Inferior parietal cortex (tissue), 1 donor: Measurements from ENCODE around the gene ZNF330.
A peak's percentile ranks its signal among the peaks of the same experiment; 100 is the strongest.
"Not testable (repeated sequence)": the region's sequence is repeated elsewhere in the genome, so short reads cannot be mapped to it uniquely, and the experiment has no call there.

Source experiments
- DNase-seq: peaks from one replicate; pipeline ENCODE4 v3.0.0-alpha.2; 2016; ENCODE audit errors: extremely low spot score

Gene ZNF330

DNA sequence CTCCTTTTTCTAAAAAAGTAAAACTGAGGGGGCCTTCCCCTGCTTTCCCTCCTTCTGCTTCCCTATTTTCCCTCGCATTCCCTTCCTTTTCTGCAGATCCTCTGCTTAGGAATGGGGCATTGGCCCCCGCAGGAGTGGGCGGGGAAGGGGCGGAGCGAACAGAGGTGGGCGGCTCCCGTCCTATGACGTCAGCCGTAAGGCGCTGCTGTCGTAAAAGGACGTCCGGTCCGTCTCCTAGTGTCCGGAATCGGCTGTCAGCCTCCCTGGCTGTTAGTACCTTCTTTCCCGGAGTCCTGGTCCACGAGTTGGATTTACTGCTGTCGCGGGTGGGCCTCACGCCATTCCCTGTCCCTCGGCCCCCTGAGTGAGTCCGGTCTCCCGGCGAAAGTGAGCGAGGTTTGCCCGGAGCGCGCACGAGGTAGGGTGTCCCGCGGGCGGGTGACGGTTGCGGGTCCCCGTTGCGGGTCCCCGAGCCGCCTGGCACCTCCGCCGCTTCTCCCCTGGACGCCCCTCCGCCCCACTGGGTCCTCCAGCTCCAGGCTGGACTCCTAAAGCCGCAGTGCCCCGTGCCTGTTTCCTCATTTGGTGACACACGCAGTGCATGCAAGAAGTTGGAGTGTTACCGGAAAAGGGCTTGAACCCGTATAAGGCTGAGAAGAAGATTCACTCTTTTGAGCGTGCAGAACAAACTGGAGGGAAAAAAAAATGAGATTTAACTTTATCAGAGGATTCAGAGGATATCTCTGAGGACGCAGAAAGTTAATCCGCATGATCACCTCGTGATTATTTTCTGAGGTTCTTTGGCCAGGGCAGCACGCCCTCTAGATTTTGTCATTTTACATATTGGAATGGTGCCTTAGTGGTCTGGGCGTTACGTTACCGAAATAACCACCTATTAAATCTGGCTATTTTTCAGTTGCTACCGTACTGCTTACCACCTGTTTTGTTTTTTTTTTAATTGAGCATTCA is at the start of gene ZNF330:
TSS of gene ZNF330 (plus strand) at position 205 of the 969 bp plus-strand sequence. CDS start 1,477 bp downstream, outside the sequence.
- DNase-seq, result peak; percentile 97

GRCh38 chr4:141174457-141174856 is 46.2 kb upstream of the ZNF330 start:
- no peak for DNase-seq

DNA sequence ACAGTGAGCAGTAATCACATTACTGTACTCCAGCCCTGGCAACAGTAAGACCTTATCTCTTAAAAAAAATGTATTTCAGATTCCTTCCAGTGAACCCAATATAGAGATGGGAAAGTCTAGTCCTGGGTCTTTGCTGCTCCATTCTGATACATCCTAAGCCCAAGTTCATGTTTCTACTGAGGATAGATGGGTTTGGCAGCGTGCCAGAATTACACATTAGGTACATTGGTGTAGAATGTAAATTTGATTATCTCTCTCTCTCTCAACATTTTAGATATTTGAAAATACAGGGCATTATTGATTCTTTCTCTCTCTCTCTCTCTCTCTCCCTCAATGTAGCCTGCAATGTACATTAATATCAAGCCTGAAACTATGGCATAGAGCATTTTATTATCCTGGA is 43.5 kb upstream of the ZNF330 start:
- DNase-seq, result no peak

- DNase-seq, result no peak
Observed at GRCh38 chr4:141179474-141180373, 41.0 kb upstream of the ZNF330 start.

- DNase-seq, result no peak
Observed at GRCh38 chr4:141180991-141181761, 39.5 kb upstream of the ZNF330 start.

DNA sequence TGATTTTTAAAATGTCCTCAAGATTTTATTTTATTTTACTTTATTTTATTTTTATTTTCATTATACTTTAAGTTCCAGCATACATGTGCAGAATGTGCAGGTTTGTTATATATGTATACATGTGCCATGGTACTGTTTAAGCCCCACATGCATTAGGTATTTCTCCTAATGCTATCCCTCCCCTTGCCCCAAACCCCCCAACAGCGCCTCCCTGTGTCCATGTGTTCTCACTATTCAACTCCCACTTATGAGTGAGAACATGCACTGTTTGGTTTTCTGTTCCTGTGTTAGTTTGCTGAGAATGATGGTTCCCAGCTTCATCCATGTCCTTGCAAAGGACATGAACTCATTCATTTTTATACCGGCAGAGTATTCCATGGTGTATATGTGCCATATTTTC is 37.2 kb upstream of the ZNF330 start:
- not testable (repeated sequence) for DNase-seq

- DNase-seq, result no peak
Observed at GRCh38 chr4:141192564-141192963, 28.1 kb upstream of the ZNF330 start.

DNA sequence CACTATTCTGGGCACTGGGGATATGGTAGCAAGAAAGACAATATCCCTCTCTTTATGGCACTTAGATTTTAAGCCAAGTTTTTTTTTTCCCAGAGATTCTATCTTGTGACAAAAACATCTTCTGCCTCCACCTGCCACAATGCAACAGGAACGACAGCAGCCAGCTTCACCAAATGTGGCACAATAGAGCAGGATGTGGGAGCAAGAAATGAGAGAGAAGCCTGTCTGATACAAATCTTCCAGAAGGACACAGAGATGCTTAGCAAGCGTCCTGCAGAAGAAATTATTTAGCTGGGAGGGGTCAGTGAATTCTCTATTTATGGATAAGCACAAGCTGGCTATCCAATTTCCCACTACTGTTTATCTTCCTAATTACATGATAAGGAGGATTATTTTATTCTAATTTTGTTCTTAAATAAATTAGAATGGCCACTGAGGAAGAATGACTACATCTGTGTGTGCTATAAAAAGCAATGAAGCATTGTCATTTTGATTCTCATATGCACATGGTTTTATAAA is 27.1 kb upstream of the ZNF330 start:
- DNase-seq, result no peak

DNA sequence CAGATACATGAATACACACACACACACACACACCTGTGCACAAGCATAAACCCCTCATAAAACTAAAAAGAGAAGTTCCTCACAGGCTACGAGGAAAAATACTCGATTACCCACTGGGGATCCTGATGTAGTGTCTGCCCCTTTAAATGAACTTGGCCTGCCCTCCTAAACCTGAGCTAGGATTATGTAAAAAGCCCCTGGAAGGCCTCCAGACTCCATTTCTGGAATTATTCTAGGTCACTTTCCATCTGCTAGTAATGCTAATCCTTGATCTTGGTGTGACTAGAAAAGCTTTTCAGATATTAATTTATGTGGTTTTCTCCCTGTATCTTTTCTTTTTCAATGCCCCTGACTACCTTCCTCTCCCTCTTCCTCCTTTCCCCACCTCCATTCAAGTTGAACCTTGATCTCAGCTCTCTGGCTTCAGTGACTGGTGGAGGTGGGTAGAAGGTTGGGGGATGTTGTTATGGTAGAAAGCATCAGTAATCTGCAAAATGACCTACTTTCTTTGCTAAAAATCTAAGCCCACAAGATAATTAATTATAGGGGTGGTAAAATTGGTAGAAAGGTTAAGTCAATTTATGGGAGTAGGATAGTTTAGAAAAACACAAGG is 25.5 kb upstream of the ZNF330 start:
- DNase-seq, result no peak

GRCh38 chr4:141196227-141196933 is 24.3 kb upstream of the ZNF330 start:
- DNase-seq, result no peak

GRCh38 chr4:141207961-141208360 is 12.7 kb upstream of the ZNF330 start:
- no peak for DNase-seq

- DNase-seq, result no peak
Observed at GRCh38 chr4:141210168-141210567, 10.5 kb upstream of the ZNF330 start.

DNA sequence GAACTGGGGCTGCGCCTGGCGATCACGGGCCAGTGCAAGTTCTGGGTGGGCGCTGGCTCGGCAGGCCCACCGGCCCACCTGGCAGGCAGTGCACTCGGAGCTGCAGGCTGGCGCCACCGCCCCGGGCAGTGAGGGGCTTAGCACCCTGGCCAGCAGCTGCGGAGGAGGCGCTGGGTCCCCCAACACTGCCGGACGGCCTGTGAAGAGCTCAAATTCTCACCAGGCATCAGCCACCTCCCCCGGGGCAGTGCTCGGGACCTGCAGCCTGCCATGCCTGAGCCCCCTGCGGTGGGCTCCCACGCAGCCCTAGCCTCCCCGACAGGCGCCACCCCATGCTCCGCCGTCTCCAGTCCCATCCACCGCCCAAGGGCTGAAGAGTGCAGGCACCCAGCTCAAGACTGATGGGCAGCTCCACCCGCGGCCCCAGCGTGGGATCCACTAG is 7.1 kb upstream of the ZNF330 start:
- no peak for DNase-seq

DNA sequence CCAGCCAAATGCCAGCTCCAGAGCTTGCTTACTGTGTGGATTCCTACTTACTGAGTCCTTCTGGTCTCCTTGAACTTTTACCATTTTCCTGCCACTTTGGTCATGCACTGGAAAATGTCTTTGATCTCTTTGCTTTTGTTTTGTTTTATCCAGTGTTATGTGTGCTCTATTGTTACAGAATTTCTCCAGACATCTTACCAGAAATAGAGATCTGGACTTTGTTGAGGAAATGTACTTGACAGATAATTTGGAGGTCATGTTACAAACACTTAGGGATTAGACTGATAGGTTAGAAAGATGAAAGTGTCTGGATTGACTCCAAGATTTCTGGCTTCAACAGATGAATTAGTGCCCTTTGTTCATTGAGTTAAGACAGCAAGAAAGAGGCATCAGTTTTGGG is 5.7 kb upstream of the ZNF330 start:
- DNase-seq, result no peak

DNA sequence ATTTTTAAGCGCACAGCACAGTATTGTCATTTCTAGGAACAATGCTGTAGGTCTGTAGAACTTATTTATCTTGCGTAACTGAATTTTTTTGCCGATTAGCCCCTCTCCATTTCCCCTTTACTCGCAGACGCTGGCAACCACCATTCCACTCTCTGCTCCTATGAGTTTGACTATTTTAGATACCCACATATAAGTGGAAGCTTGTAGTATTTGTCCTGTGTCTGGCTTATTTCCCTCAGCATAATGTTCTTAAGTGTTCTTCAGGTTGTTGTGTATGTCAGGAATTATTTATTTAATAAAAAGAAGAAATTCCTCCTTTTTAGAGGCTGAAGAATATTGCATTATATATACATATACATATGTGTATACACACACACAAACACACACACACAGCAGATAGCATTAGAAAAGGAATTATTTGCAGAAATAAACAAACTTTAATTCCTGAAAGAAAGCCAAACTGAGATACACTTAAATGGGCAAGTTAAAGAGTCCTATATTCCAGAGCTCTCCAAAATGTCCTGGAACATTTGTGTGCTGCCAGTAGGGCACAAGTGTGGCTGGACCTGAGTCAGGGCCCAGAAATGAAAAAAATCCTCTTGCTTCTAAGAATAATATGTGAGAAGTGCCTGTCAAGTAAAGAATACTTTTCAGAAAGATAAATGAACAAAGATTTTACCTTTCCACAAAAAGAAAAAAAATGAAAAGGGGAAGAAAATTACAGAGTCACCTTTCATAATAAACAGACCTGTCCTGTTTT is 4.5 kb upstream of the ZNF330 start:
- no peak for DNase-seq

DNA sequence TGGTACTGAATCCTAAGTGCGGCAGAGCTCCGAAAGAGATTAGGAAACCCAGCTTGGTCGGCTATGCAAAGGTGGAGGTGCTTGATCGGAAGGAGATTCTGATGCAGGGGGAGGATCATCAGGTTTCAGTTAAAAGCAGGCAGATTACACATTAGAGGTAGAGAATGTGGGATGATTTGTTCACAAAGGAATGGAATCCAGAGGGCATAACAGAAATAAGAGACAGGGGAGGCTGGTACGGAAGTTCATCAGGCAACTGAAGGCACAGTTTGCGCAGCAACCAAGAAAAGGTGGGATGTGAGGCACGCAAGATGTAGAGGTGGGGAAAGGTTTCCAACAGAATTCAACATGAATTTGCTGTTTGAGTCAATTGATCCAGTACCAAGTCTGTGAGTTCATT is 424 bp upstream of the ZNF330 start:
- DNase-seq, result no peak

DNA sequence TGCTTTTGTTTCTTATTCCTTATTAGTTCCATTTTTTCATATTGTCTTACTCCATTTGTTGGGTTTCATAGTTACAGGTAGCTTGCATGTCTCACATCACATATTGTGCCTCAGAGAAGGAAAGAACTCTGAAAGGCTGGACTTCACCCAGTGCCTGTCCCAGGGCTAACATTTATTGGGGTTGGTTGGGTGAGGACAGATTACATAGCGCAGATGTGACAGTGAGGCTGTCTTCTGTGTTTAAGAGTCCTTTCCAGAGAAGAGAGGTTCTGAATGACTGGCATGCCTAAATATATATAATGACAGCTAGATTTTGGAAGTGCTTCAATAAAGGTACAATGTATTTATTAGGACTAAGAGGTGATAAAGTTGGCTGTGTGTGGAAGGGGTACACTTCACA is 2.7 kb downstream of the ZNF330 start:
- DNase-seq, result no peak

- DNase-seq, result not testable (repeated sequence)
Observed at GRCh38 chr4:141227280-141227679, 6.6 kb downstream of the ZNF330 start.

DNA sequence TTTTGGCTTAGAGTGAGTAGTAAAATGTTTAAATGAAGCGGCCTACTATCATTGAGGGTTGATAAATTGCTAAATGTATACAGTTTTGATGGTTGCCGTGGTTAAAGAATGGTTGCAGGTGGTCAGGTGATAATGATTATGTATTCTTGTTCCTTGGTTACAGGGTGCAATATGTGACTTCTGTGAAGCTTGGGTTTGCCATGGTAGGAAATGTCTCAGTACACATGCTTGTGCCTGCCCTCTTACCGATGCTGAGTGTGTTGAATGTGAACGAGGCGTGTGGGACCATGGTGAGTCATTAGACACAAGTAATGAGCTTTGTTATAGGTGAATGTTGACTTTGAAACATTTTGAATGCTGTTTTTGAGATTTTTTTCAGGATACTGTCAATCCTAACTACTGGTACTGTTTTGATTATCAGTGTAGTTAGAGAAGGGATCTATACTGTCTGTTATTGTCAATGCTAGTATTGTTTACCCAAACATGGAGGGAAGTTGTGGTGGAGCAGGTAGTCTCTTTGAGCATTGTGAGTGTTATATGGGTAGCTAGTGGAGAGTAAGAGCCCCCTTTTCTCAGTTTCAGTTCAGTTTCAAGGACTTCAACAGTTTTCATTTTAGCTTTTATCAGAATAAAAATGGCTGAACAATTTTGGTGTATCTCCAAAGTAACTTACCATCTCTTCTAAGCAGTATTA is 8.9 kb downstream of the ZNF330 start:
- DNase-seq, result no peak
